GM12875 (cell line): ENCODE data around the gene TSPAN4.

Experiments used
- H3K4me3 ChIP-seq: one replicate; pipeline ENCODE4 v1.5.1; 2011; ENCODE audit warnings: low read depth, low read length, control low read depth
- TF ChIP-seq, protein P1 (sequence below): IDR thresholded peaks from 2 replicates; pipeline ENCODE4 v1.5.1; 2011; ENCODE audit warnings: low read depth, mild to moderate bottlenecking, control low read depth, inconsistent platforms, low read length, moderate library complexity, borderline replicate concordance; ENCODE audit not compliant: insufficient read depth

TSPAN4 gene, protein sequence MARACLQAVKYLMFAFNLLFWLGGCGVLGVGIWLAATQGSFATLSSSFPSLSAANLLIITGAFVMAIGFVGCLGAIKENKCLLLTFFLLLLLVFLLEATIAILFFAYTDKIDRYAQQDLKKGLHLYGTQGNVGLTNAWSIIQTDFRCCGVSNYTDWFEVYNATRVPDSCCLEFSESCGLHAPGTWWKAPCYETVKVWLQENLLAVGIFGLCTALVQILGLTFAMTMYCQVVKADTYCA

DNA sequence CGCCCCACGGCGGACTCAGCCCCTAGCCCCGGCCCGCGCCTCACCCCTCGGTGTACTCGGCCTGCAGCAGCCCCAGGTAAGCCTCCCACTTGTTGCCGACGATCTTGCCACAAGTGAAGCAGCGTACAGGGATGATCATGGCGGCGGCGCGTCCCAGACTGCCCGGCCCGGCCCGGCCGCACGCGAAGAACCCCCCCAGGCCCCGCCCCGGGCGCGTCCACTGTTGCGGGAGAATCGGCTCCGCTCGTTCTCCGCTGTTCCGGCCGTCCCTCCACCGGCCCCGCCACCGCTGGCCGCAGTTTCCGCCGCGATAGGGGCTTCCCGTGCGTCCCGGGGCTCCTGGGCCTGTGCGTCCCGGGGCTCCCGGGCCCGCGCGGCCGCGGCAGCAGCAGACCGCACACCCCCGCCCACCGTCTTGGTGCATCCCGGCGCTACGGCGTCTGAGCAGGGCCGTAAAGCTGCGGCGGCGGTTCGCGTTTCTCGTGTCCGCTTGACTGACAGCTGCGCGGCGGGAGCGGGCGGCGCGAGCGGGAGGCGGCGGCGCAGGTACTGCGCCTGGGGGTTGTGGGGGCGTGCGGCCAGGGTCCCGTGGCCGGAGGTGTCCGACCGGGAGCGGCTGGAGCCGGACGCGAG is at the start of gene TSPAN4, which contains the start of gene POLR2L:
TSPAN4 (plus strand) TSS at position 483 of the 633 bp plus-strand sequence. CDS start 7,453 bp downstream, outside the sequence.
POLR2L (minus strand) TSS at position 160 of the 633 bp plus-strand sequence; CDS start at position 139, 21 bp downstream.
- TF ChIP-seq, protein P1, sequence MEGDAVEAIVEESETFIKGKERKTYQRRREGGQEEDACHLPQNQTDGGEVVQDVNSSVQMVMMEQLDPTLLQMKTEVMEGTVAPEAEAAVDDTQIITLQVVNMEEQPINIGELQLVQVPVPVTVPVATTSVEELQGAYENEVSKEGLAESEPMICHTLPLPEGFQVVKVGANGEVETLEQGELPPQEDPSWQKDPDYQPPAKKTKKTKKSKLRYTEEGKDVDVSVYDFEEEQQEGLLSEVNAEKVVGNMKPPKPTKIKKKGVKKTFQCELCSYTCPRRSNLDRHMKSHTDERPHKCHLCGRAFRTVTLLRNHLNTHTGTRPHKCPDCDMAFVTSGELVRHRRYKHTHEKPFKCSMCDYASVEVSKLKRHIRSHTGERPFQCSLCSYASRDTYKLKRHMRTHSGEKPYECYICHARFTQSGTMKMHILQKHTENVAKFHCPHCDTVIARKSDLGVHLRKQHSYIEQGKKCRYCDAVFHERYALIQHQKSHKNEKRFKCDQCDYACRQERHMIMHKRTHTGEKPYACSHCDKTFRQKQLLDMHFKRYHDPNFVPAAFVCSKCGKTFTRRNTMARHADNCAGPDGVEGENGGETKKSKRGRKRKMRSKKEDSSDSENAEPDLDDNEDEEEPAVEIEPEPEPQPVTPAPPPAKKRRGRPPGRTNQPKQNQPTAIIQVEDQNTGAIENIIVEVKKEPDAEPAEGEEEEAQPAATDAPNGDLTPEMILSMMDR = no peak
- peak within 1 kb of the TSS; percentile 97 for H3K4me3 ChIP-seq

DNA sequence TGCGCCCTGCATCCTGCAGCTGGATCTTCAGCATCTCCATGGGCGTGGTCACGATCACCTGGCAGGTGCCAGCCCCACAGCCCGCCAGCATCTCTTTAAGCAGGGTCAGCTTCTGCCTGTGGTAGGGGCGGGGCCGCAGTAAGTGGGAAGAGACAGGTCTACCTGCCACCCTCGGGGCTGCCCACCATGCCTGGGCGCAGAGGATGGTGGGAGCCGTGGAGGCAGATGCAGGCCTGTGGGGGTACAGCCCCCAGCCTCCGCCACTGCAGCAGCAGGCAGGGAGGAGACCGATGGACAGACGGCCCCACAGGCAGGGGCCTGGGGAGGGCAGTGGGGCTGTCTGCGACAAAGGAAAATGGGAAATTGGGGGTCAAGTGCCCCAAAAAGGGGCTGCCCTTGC is 49.8 kb upstream of the TSPAN4 start:
- TF ChIP-seq, protein P1 = no peak
- H3K4me3 ChIP-seq = no peak overlapping the region

DNA sequence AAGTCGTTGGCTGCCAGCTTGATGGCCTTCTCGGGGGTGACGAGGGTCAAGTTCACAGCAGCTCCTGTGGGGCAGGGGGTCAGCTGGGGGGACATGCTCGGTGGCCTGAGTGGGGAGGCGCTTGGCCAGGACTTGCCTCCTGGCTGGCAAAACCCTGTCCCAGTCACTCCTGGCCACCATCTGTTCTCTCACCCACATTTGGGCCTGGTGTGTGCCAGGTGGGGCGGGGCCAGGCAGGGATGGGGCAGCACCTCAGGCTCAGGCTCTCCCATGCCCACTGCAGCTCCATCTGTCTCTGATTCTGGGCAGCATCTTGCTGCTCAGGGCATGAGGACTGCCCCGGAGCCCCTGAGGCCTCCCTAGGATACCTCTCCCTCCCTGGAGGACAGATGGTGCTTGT is 49.1 kb upstream of the TSPAN4 start:
- TF ChIP-seq, protein P1 = no peak
- H3K4me3 ChIP-seq = no peak overlapping the region

DNA sequence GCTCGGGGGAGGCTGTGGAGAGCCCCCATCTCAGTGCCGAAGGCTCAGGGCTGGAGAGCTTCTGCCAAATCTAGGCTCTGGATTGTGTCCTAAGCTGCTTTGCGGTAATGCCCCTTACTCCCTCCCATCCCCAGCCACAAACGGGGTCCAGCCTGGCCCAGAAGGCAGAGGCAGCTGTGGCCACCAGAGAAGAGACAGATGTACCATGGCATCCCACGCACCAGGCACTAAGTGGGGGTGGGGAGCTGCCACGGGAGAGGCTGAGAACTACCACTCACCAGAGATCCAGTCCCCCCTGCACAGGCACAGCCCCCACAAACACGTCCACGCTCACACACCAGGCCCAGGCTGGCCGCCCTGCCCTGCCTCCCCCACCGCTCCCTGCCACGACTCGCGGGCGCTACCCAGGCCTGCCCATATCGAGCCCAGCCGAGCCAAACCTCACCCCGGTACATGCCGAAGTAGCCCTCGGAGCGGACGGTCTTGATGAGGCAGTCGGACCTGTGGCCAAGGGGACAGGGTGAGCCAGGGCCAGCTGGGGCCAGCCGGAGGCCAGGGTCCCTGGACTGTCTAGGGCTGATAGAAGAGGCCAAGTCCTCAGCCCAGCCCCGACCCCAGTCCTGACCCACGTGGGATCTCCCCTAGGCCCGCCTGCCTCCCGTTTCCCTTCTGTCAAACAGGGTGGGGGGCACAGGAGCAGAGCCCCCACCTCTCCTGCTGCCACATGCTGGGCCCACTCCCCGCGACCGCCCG is 48.5 kb upstream of the TSPAN4 start:
- no peak overlapping the region for H3K4me3 ChIP-seq
- TF ChIP-seq, protein P1 = no peak

DNA sequence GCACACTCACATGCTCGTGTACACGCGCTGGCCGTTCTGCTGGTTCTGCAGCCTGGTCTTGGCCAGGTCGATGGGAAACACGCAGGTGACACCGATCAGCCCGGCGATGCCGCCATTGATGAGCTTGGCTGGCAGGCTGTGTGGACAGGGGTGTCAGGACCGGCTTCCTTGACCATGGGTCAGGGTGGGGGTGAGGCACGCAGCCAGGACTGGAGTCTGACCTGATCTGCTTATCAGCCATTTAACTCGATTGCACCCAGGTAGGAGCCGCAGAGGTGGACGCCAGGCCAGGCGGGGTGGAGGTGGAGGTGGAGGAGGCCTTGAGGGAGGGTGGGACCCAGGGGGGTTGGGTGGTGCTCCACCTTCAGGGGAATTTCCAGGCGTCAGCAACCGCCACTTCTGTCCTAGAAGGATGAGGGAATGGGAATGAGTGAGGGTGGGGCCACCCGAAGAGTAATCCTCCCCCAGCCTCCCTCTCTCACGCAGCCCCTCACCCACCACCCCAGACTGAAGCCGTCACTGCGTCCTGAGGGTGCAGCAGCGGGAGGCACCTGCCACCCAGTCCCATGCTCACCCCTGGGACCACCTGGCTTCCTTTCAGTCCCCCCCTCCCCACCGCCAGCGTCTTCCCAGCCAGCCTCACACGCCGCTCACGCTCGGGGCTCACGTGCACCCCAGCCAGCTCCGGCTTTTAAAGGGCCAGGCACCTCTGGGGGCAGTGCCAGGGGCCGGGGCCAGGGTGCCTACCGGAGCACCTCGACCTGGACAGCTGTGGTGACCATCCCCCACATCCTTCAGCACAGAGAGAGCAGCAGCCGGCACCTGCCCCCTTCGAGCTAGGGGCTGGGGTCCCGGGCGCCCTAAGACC is 47.7 kb upstream of the TSPAN4 start:
- H3K4me3 ChIP-seq = peak overlapping the region; percentile 83
- TF ChIP-seq, protein P1 = no peak

DNA sequence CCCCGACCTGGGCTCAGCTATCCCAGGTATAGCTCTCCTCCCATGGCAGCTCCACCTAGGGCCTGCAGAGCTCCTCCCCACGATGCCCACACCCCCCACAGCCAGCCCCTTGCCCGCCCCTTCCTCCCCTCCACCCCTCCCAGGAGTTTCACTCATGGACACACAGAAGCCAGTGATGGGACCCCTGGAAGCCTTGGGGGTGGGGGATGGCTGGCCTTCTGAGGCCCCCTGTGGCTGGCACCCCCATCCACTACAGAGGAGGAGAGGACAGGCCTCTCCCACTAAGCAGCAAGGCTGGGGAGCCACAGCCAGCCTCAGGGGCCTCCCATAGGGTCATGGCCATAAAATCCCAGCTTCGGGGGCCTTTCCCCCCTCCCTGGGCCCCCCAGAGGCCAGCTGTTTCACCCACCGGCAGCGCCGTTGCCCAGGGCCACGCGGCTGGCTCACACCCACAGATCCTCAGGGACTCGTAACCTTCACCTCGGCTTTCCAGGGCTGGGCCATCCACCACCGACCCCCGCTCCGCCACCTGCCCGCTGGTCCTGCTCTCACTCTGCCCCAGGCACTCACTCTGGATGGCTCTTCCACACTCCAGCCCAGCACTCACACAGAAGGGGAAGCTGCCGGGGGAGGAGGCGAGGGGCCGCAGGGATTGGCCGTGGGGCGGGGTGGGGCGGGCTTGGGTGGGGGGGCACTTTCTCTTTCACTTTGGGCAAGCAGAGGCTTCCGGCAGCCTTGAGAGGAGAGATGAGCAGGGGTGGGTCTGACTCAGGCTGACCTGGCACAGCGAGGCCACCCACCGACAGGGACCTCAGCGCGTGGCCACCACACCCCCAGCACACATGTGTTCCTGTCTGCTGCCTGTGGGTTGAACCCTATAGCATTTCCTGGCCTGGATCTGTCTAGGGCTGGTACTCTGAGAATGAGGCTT is 46.8 kb upstream of the TSPAN4 start:
- TF ChIP-seq, protein P1 = no peak
- H3K4me3 ChIP-seq = peak overlapping the region; percentile 83
